Keratinocyte (primary cell): Measurements from ENCODE around the gene LRRC8C. TPM values are rescaled to one million over a fixed set of nuclear protein-coding genes. Genes with fewer than 3 reads are reported as not detected.

Source experiments
- DNase-seq: peaks from one replicate; pipeline ENCODE4 v3.0.0-alpha.2; 2011; ENCODE audit warnings: low read depth, missing footprints, low spot score
- FAIRE-seq: peaks from 2 replicates; lab custom pipeline; 2011; peaks lifted over from hg19 to GRCh38; lab: Jason Lieb, UNC
- H2AFZ ChIP-seq: 2 replicates; pipeline ENCODE4 v1.6.0; 2012; ENCODE audit warnings: low read length, control low read depth, inconsistent platforms; ENCODE audit not compliant: control insufficient read depth
- H3K27ac ChIP-seq: 2 replicates; pipeline ENCODE4 v1.5.1; 2011; ENCODE audit warnings: low read length; ENCODE audit not compliant: control insufficient read depth, insufficient read depth
- H3K27me3 ChIP-seq: 3 replicates; pipeline ENCODE4 v1.6.0; 2011; ENCODE audit warnings: low read length; ENCODE audit not compliant: control insufficient read depth, insufficient read depth; ENCODE audit errors: extremely low read depth
- H3K36me3 ChIP-seq, 2 experiments: 2 replicates in 1 of 2; 3 replicates in 1 of 2; pipeline ENCODE4 v1.5.1; 2011; ENCODE audit warnings: low read length in 2 of 2, mild to moderate bottlenecking in 1 of 2; ENCODE audit not compliant: control insufficient read depth in 2 of 2, insufficient read depth in 2 of 2; ENCODE audit errors: extremely low read depth in 1 of 2
- H3K4me1 ChIP-seq: 3 replicates; pipeline ENCODE4 v1.5.1; 2011; ENCODE audit warnings: low read length; ENCODE audit not compliant: control insufficient read depth, insufficient read depth; ENCODE audit errors: extremely low read depth
- H3K4me2 ChIP-seq: 3 replicates; pipeline ENCODE4 v1.6.0; 2011; ENCODE audit warnings: low read depth, low read length; ENCODE audit not compliant: control insufficient read depth, insufficient read depth; ENCODE audit errors: extremely low read depth
- H3K4me3 ChIP-seq, 3 experiments: fragments of 200-600 bp in 1 of 3; sonication (generic) in 1 of 3; 2 replicates in 2 of 3; 3 replicates in 1 of 3; pipeline ENCODE4 v1.5.1; 2011 to 2016; ENCODE audit warnings: low read length in 3 of 3, mild to moderate bottlenecking in 3 of 3, control low read depth in 2 of 3, inconsistent platforms in 1 of 3, low read depth in 1 of 3, mixed read lengths in 1 of 3, mixed run types in 1 of 3, moderate library complexity in 1 of 3; ENCODE audit not compliant: control insufficient read depth in 2 of 3, insufficient read depth in 2 of 3; ENCODE audit errors: extremely low read depth in 1 of 3
- H3K79me2 ChIP-seq: 2 replicates; pipeline ENCODE4 v1.6.0; 2012; ENCODE audit warnings: low read length; ENCODE audit not compliant: control insufficient read depth, insufficient read depth
- H3K9ac ChIP-seq: 3 replicates; pipeline ENCODE4 v1.6.0; 2011; ENCODE audit warnings: low read length; ENCODE audit not compliant: control insufficient read depth, insufficient read depth; ENCODE audit errors: extremely low read depth
- H3K9me1 ChIP-seq: 3 replicates; pipeline ENCODE4 v1.6.0; 2011; ENCODE audit warnings: low read length; ENCODE audit not compliant: control insufficient read depth, insufficient read depth; ENCODE audit errors: extremely low read depth
- H3K9me3 ChIP-seq: 2 replicates; pipeline ENCODE4 v1.5.1; 2012; ENCODE audit warnings: low read depth, low read length; ENCODE audit not compliant: control insufficient read depth
- H4K20me1 ChIP-seq: 3 replicates; pipeline ENCODE4 v1.6.0; 2011; ENCODE audit warnings: low read length; ENCODE audit not compliant: control insufficient read depth, insufficient read depth; ENCODE audit errors: extremely low read depth
- EZH2 ChIP-seq: IDR thresholded peaks from one replicate; pipeline ENCODE4 v1.6.1; 2012; ENCODE audit warnings: inconsistent platforms, mild to moderate bottlenecking, low read length, moderate library complexity
- dilution Hi-C: fragments of 300-500 bp; cut with MboI; formaldehyde crosslinking; loops from one replicate; pipeline ENCODE4 v1.7.0; 2020; ENCODE audit warnings: low sequenced_read_pairs; ENCODE audit not compliant: extremely low pct_ligation_motif_present
- polyA plus RNA-seq, 5 experiments: library from polyadenylated mRNA; depleted of rRNA in 3 of 5; stranded (reverse) in 3 of 5; stranded (forward) in 1 of 5; unstranded in 1 of 5; fragments of >200 nt; gene quantifications; 1 replicate in 1 of 5; 2 replicates in 3 of 5; 3 replicates in 1 of 5; pipeline versions ENCODE4 v1.2.1 to v1.2.3, GENCODE V29; 2011 to 2012; ENCODE audit warnings: missing spikeins in 2 of 5, low read depth in 1 of 5, low replicate concordance in 1 of 5
- TF ChIP-seq, protein P1 (sequence below), 3 experiments: IDR thresholded peaks in 1 of 3; conservative IDR thresholded peaks in 1 of 3; optimal IDR thresholded peaks in 1 of 3; 2 replicates in 2 of 3; 3 replicates in 1 of 3; pipeline versions ENCODE3 to v1.5.1; 2011; ENCODE audit warnings: low read length in 3 of 3, mild to moderate bottlenecking in 3 of 3, moderate library complexity in 2 of 3, control low read depth in 1 of 3, inconsistent platforms in 1 of 3; ENCODE audit not compliant: insufficient read depth in 2 of 3; ENCODE audit errors: extremely low read depth in 1 of 3

LRRC8C gene
- polyA plus RNA-seq, 1 donor (not counting 4 experiments of a cell fraction or from before 2014, with no cell fraction given) = 18.4 TPM

DNA sequence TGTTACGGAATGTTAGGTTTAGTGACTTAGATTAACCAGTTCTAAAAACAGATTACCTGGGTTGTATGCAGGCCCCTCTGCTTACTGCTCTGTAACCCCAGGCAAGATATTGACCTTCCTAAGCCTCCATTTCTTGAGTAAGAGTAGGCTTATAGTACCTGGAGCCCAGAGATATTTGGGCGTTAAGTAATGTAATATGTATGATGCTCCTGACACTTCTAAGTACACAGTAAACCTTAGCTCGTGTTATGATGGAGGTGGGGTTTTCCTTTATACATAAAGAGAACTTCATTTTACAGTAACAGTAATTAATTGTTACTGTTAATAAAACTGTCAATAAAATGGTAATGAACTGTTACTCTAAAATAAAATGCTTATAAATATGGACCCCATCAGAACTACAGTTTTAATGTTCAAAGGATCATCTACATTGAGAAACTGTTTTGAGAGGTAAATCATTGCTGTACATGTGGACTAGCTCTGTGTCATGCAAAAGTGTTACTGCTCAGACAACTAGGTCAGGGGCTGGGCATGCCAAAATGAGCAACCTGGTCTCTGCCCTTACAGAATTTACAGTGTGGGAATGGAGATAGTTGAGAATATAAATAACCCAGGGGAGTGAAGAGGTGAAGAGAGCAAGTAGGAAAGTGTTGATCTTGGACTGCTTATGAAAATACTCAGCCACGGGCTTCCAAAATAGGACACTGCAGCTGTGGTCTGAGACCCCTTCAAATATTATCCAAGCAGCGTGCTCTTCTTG, 26.6 kb downstream of the LRRC8C start:
- H3K27ac ChIP-seq = no peak overlapping the region
- H3K9me1 ChIP-seq = no peaks in the 10 kb centered on the region
- H3K36me3 ChIP-seq = no peaks in the 10 kb centered on the region
- no peak for DNase-seq
- H3K9me3 ChIP-seq = no peaks in the 10 kb centered on the region
- H3K27me3 ChIP-seq = no peaks in the 10 kb centered on the region
- dilution Hi-C loops = no loop called here
- no peak overlapping the region for H3K4me3 ChIP-seq
- H3K9ac ChIP-seq = no peak overlapping the region
- TF ChIP-seq, protein P1, sequence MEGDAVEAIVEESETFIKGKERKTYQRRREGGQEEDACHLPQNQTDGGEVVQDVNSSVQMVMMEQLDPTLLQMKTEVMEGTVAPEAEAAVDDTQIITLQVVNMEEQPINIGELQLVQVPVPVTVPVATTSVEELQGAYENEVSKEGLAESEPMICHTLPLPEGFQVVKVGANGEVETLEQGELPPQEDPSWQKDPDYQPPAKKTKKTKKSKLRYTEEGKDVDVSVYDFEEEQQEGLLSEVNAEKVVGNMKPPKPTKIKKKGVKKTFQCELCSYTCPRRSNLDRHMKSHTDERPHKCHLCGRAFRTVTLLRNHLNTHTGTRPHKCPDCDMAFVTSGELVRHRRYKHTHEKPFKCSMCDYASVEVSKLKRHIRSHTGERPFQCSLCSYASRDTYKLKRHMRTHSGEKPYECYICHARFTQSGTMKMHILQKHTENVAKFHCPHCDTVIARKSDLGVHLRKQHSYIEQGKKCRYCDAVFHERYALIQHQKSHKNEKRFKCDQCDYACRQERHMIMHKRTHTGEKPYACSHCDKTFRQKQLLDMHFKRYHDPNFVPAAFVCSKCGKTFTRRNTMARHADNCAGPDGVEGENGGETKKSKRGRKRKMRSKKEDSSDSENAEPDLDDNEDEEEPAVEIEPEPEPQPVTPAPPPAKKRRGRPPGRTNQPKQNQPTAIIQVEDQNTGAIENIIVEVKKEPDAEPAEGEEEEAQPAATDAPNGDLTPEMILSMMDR (optimal IDR thresholded peaks at IDR 0.05 in 1 of 3, IDR thresholded peaks at IDR 0.05 in 1 of 3, conservative IDR thresholded peaks at IDR 0.05 in 1 of 3; ENCODE audit: extremely low read depth in 1 of 3, insufficient read depth in 2 of 3, low read length in 3 of 3) = no peak
- no peak for TF ChIP-seq EZH2
- H4K20me1 ChIP-seq = no peaks in the 10 kb centered on the region
- H3K4me2 ChIP-seq = no peak overlapping the region
- no peak for FAIRE-seq
- H3K4me1 ChIP-seq = no peaks in the 10 kb centered on the region
- H2AFZ ChIP-seq = no peak overlapping the region
- H3K79me2 ChIP-seq = peaks cover 83% of the 10 kb centered on the region

DNA sequence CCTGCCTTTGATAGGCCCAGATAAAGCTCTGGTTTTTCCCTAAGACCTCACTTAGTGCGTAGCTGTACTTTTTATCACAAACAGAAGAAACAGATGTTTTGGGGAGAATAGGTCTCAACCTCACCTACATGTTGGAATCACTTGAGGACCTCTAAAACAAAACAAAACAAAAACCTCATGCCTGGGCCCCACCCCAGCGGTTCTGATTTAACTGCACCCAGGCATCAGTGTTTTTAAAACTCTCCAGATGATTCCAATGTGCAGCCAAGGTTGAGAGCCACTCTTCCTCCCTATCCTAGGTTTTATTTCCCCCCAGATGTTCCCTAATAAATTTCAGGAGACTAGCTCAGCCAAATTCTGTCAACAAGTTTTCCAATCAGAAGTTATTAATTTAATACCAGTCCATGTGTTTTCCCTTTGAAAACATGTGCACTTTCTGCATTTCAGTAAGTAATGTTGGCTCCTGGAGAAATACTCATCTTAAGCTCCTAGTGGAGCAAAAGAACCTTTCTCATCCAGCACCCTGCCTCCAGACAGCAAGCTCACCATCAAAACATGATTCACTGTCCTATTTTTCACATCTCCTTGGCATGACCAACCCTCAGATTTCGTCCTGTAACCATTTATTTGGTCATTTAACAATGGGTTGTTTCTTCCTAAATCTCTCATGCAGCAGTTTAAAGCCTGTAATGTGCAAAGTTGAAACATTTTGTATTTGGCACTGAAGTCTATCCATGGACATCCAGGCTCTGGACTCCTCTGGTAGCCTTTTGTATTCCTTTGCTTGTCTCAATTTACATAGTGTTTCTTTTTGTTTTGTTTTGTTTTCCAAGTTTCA, 27.5 kb downstream of the LRRC8C start:
- Histone ChIP-seq H3K27ac (no peak overlapping the region), H3K9me3 (no peaks in the 10 kb centered on the region), H3K36me3 (no peaks in the 10 kb centered on the region), H3K9me1 (no peaks in the 10 kb centered on the region), H3K4me1 (no peaks in the 10 kb centered on the region), H3K4me2 (no peak overlapping the region), H3K4me3 (no peak overlapping the region), H3K27me3 (no peaks in the 10 kb centered on the region), H3K9ac (no peak overlapping the region), H3K79me2 (peaks cover 76% of the 10 kb centered on the region), H4K20me1 (no peaks in the 10 kb centered on the region), H2AFZ (no peak overlapping the region)
- DNase-seq (no peak), FAIRE-seq (no peak)
- dilution Hi-C loops = no loop called here
- TF ChIP-seq, protein P1 (optimal IDR thresholded peaks at IDR 0.05 in 1 of 3, IDR thresholded peaks at IDR 0.05 in 1 of 3, conservative IDR thresholded peaks at IDR 0.05 in 1 of 3; ENCODE audit: extremely low read depth in 1 of 3, insufficient read depth in 2 of 3, low read length in 3 of 3) = no peak
- TF ChIP-seq EZH2 = no peak
